Upper lobe of left lung (tissue), 4 donors: Measurements from ENCODE around the gene OPN1SW.

Experiments
- CTCF ChIP-seq, 6 experiments: fragments of 450-650 bp in 4 of 6; fragments of 200-600 bp in 2 of 6; sonication (generic) in 2 of 6; IDR thresholded peaks; one replicate each; pipeline ENCODE4 v1.5.1; 2016 to 2019; ENCODE audit warnings: antibody characterized with exemption in 6 of 6
- EP300 ChIP-seq, 4 donors: sonication (generic); formaldehyde crosslinking; IDR thresholded peaks; one replicate each; pipeline ENCODE4 v1.5.1; 2017; ENCODE audit warnings: antibody characterized with exemption in 4 of 4, control low read depth in 2 of 4
- POLR2A ChIP-seq, 4 donors: fragments of 450-650 bp; IDR thresholded peaks; one replicate each; pipeline ENCODE4 v1.5.1; 2016 to 2017; ENCODE audit warnings: antibody characterized with exemption in 4 of 4, mild to moderate bottlenecking in 2 of 4
- POLR2AphosphoS5 ChIP-seq, 2 donors: sonication (generic); formaldehyde crosslinking; IDR thresholded peaks; one replicate each; pipeline ENCODE4 v1.5.1; 2017; ENCODE audit warnings: antibody characterized with exemption in 2 of 2

GRCh38 chr7:128799451-128799850, 23.9 kb upstream of the OPN1SW start:
- TF ChIP-seq CTCF (IDR thresholded peaks at IDR 0.05) (no peak), POLR2AphosphoS5 (IDR thresholded peaks at IDR 0.05) (no peak), POLR2A (IDR thresholded peaks at IDR 0.05) (no peak), EP300 (IDR thresholded peaks at IDR 0.05) (no peak)
